Type B pancreatic cell (in vitro differentiated cells): ENCODE results near the gene KRTAP2-2. TPM values are rescaled to one million over a fixed set of nuclear protein-coding genes. Genes with fewer than 3 reads are reported as not detected.

ENCODE experiments used
- DNase-seq: peaks from one replicate; pipeline ENCODE4 v3.0.0; 2021; ENCODE audit warnings: mixed read lengths; ENCODE audit not compliant: unreplicated experiment; ENCODE audit errors: extremely low spot score
- H3K27ac Mint-ChIP-seq: 2 replicates; pipeline ENCODE4 v1.8.0; 2021; ENCODE audit warnings: mild to moderate bottlenecking, mixed read lengths
- H3K27me3 Mint-ChIP-seq: 2 replicates; pipeline ENCODE4 v1.8.0; 2021; ENCODE audit warnings: mixed read lengths
- H3K36me3 Mint-ChIP-seq: 2 replicates; pipeline ENCODE4 v1.8.0; 2021; ENCODE audit warnings: mixed read lengths
- H3K4me1 Mint-ChIP-seq: one replicate; pipeline ENCODE4 v1.8.0; 2021; ENCODE audit warnings: mixed read lengths; ENCODE audit not compliant: unreplicated experiment
- H3K4me3 Mint-ChIP-seq: 2 replicates; pipeline ENCODE4 v1.8.0; 2021; ENCODE audit warnings: mild to moderate bottlenecking, mixed read lengths
- H3K9me3 Mint-ChIP-seq: 2 replicates; pipeline ENCODE4 v1.8.0; 2021; ENCODE audit warnings: mixed read lengths
- total RNA-seq: library from RNA; stranded (reverse); gene quantifications from 2 replicates; pipeline ENCODE4 v1.2.1, GENCODE V29; 2021; ENCODE audit warnings: low replicate concordance
- TF ChIP-seq, protein P1 (sequence below): fragments of 200-600 bp; sonication (generic); conservative IDR thresholded peaks from 2 replicates; pipeline ENCODE4 v1.5.0; 2021; ENCODE audit warnings: antibody characterized with exemption, mild to moderate bottlenecking

KRTAP2-2 gene
- total RNA-seq, 1 donor from 2014 or later = not detected

DNA sequence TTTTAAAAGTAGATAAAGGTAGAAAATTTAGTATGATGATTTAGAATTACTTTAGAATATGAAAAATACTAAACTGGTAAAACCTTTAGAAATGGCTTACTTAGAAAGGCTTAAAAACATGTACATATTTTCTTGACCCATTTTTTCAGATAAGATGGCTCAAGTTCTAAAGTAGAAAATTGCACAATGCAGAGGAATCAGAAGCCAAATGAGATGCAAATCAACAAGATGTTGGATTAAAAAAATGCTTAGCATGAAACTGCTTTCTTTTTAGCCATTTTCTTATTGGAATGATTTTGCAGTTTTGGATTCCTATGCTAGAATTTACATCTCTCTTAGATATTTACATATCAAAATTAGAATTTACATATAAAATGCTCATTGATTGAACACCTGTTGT lies 44.6 kb downstream of the KRTAP2-2 start:
- Mint-ChIP-seq H3K27ac (no peak overlapping the region), H3K9me3 (no peaks in the 10 kb centered on the region), H3K4me3 (no peak overlapping the region), H3K36me3 (no peaks in the 10 kb centered on the region), H3K4me1 (peaks cover 21% of the 10 kb centered on the region), H3K27me3 (no peaks in the 10 kb centered on the region)
- TF ChIP-seq, protein P1, sequence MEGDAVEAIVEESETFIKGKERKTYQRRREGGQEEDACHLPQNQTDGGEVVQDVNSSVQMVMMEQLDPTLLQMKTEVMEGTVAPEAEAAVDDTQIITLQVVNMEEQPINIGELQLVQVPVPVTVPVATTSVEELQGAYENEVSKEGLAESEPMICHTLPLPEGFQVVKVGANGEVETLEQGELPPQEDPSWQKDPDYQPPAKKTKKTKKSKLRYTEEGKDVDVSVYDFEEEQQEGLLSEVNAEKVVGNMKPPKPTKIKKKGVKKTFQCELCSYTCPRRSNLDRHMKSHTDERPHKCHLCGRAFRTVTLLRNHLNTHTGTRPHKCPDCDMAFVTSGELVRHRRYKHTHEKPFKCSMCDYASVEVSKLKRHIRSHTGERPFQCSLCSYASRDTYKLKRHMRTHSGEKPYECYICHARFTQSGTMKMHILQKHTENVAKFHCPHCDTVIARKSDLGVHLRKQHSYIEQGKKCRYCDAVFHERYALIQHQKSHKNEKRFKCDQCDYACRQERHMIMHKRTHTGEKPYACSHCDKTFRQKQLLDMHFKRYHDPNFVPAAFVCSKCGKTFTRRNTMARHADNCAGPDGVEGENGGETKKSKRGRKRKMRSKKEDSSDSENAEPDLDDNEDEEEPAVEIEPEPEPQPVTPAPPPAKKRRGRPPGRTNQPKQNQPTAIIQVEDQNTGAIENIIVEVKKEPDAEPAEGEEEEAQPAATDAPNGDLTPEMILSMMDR = no peak
- no peak for DNase-seq

- Mint-ChIP-seq H3K4me1 (peaks cover 21% of the 10 kb centered on the region), H3K27ac (no peak overlapping the region), H3K9me3 (no peaks in the 10 kb centered on the region), H3K36me3 (no peaks in the 10 kb centered on the region), H3K4me3 (no peak overlapping the region), H3K27me3 (no peaks in the 10 kb centered on the region)
- TF ChIP-seq, protein P1 = no peak
- DNase-seq = no peak
These were observed 45.1 kb downstream of the KRTAP2-2 start for GRCh38 chr17:41009936-41010335.

GRCh38 chr17:41009301-41009760 lies 45.7 kb downstream of the KRTAP2-2 start:
- no peak for DNase-seq
- Mint-ChIP-seq H3K27me3 (no peaks in the 10 kb centered on the region), H3K27ac (peak overlapping the region; percentile 38), H3K9me3 (no peaks in the 10 kb centered on the region), H3K36me3 (no peaks in the 10 kb centered on the region), H3K4me3 (no peak overlapping the region), H3K4me1 (peaks cover 21% of the 10 kb centered on the region)
- TF ChIP-seq, protein P1 = no peak

DNA sequence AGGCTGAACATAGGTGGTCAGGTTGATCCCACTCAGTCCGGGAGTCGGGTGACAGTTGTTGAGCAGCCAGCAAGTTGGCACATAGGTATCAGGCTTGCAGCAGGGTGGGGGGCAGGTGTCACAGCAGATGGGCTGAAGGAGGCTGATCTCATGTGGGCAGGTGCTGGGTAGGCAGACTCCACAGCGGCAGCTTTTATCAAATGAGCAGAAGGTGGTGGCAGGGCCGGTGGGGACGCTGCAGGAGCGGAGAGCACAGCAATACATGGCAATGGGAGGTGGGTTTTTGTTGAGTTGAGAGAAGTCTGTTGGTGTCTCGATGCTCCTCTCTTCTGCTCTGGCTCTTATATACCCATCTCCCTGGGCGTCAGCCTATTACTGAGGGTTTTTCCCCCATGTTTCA lies 46.2 kb downstream of the KRTAP2-2 start, which contains the start of gene KRTAP3-1:
Gene KRTAP3-1, minus strand, starts transcription at position 318 of the 400 bp plus-strand sequence. Its CDS starts 54 bp downstream, at position 264.
- peak within 1 kb of the TSS; percentile 38 for H3K27ac Mint-ChIP-seq
- H3K36me3 Mint-ChIP-seq = no peaks in the 10 kb centered on the region
- TF ChIP-seq, protein P1 = no peak
- peaks cover 21% of the 10 kb centered on the region for H3K4me1 Mint-ChIP-seq
- no peaks in the 10 kb centered on the region for H3K9me3 Mint-ChIP-seq
- H3K4me3 Mint-ChIP-seq = no peak within 1 kb of the TSS
- no peak for DNase-seq
- H3K27me3 Mint-ChIP-seq = no peaks in the 10 kb centered on the region

Other genes with a start within 250 kb of the KRTAP2-2 start
- 60.2 and 83.0 TPM in 2 replicates for gene KRT10, start 232.6 kb downstream of the KRTAP2-2 start, total RNA-seq
- gene KRT12, start 188.0 kb downstream of the KRTAP2-2 start, total RNA-seq = not detected in 2 replicates
- 13.0 and 41.9 TPM in 2 replicates for gene KRT20, start 170.0 kb downstream of the KRTAP2-2 start, total RNA-seq
- gene KRT23, start 117.6 kb downstream of the KRTAP2-2 start, total RNA-seq = 49.7 and 464 TPM in 2 replicates
- gene KRT39, start 88.3 kb downstream of the KRTAP2-2 start, total RNA-seq = 0.70 and 1.0 TPM in 2 replicates
- 2.3 and 5.5 TPM in 2 replicates for gene KRT40, start 70.9 kb downstream of the KRTAP2-2 start, total RNA-seq
- not detected in 2 replicates for gene KRTAP3-3, start 61.1 kb downstream of the KRTAP2-2 start, total RNA-seq
- not detected in 2 replicates for gene KRTAP3-2, start 55.3 kb downstream of the KRTAP2-2 start, total RNA-seq
- 1.7 TPM in 1 of 2 replicates, not detected in the other for gene KRTAP3-1, start 46.1 kb downstream of the KRTAP2-2 start, total RNA-seq
- gene KRTAP1-5, start 28.0 kb downstream of the KRTAP2-2 start, total RNA-seq = not detected in 2 replicates
- gene KRTAP1-4, start 25.0 kb downstream of the KRTAP2-2 start, total RNA-seq = not detected in 2 replicates
- gene KRTAP1-3, start 20.4 kb downstream of the KRTAP2-2 start, total RNA-seq = not detected in 2 replicates
- not detected in 2 replicates for gene KRTAP1-1, start 13.8 kb downstream of the KRTAP2-2 start, total RNA-seq
- not detected in 2 replicates for gene KRTAP2-1, start 7.9 kb downstream of the KRTAP2-2 start, total RNA-seq
- 0.98 TPM in 1 of 2 replicates, not detected in the other for gene KRTAP2-3, start 4.9 kb upstream of the KRTAP2-2 start, total RNA-seq
- not detected in 2 replicates for gene KRTAP2-4, start 10.6 kb upstream of the KRTAP2-2 start, total RNA-seq
- gene KRTAP4-7, start 28.9 kb upstream of the KRTAP2-2 start, total RNA-seq = not detected in 2 replicates
- gene KRTAP4-8, start 42.9 kb upstream of the KRTAP2-2 start, total RNA-seq = not detected in 2 replicates
- gene KRTAP4-16, start 47.0 kb upstream of the KRTAP2-2 start, total RNA-seq = not detected in 2 replicates
- not detected in 2 replicates for gene KRTAP4-9, start 50.2 kb upstream of the KRTAP2-2 start, total RNA-seq
- gene KRTAP4-11, start 63.1 kb upstream of the KRTAP2-2 start, total RNA-seq = not detected in 2 replicates
- gene KRTAP4-12, start 69.0 kb upstream of the KRTAP2-2 start, total RNA-seq = not detected in 2 replicates
- not detected in 2 replicates for gene KRTAP4-6, start 85.3 kb upstream of the KRTAP2-2 start, total RNA-seq
- not detected in 2 replicates for gene KRTAP4-5, start 94.6 kb upstream of the KRTAP2-2 start, total RNA-seq
- gene KRTAP4-4, start 105.5 kb upstream of the KRTAP2-2 start, total RNA-seq = not detected in 2 replicates
- gene KRTAP4-3, start 113.0 kb upstream of the KRTAP2-2 start, total RNA-seq = not detected in 2 replicates
- gene KRTAP4-2, start 123.0 kb upstream of the KRTAP2-2 start, total RNA-seq = not detected in 2 replicates
- not detected in 2 replicates for gene KRTAP4-1, start 129.7 kb upstream of the KRTAP2-2 start, total RNA-seq
- not detected in 2 replicates for gene KRTAP9-1, start 134.7 kb upstream of the KRTAP2-2 start, total RNA-seq
- gene KRTAP9-2, start 171.4 kb upstream of the KRTAP2-2 start, total RNA-seq = not detected in 2 replicates
- gene KRTAP9-3, start 177.2 kb upstream of the KRTAP2-2 start, total RNA-seq = not detected in 2 replicates
- not detected in 2 replicates for gene KRTAP9-8, start 182.8 kb upstream of the KRTAP2-2 start, total RNA-seq
- gene KRTAP9-4, start 194.5 kb upstream of the KRTAP2-2 start, total RNA-seq = not detected in 2 replicates
- not detected in 2 replicates for gene KRTAP9-9, start 200.2 kb upstream of the KRTAP2-2 start, total RNA-seq
- not detected in 2 replicates for gene KRTAP9-6, start 210.1 kb upstream of the KRTAP2-2 start, total RNA-seq
- not detected in 2 replicates for gene KRTAP9-7, start 220.5 kb upstream of the KRTAP2-2 start, total RNA-seq
- not detected in 2 replicates for gene KRTAP29-1, start 247.6 kb upstream of the KRTAP2-2 start, total RNA-seq